ENCODE results near the gene TBX4.

The TBX4 gene

GRCh38 chr17:61442878-61443474 lies 9.2 kb upstream of the TBX4 start:
- no peak overlapping the region for H4K91ac ChIP-seq (ENCODE audit: low read length)
- no peak overlapping the region for H3K14ac ChIP-seq (ENCODE audit: low read length in 2 of 2)
- H3K27me3 ChIP-seq (ENCODE audit: control insufficient read depth in 1 of 2, insufficient read depth in 1 of 2, low read length in 2 of 2) = peaks cover 30 to 47% of the 10 kb centered on the region in 2 experiments
- no peak overlapping the region for H2BK15ac ChIP-seq (ENCODE audit: low read depth, poor library complexity, severe bottlenecking)
- no peak overlapping the region for H2BK120ac ChIP-seq (ENCODE audit: low read depth, low read length)
- H3K4ac ChIP-seq (ENCODE audit: low read depth in 1 of 2, low read length in 2 of 2) = no peak overlapping the region
- H3K9me3 ChIP-seq (ENCODE audit: control insufficient read depth, low read length) = peaks cover 3% of the 10 kb centered on the region
- DNase-seq = no peak
- WGBS = 62% methylated on average over 11 of the region's 11 CpGs
- H2BK5ac ChIP-seq (ENCODE audit: low read depth, low read length, poor library complexity, severe bottlenecking) = no peak overlapping the region
- no peak overlapping the region for H3K4me3 ChIP-seq (ENCODE audit: insufficient read depth in 1 of 2, low read depth in 1 of 2, low read length in 2 of 2)
- no peak overlapping the region for H3K27ac ChIP-seq (ENCODE audit: low read length, poor library complexity, severe bottlenecking)
- H3K36me3 ChIP-seq (ENCODE audit: control insufficient read depth in 1 of 2, insufficient read depth in 2 of 2, low read depth in 1 of 2, low read length in 2 of 2) = no peaks in the 10 kb centered on the region
- no peak overlapping the region for H4K8ac ChIP-seq (ENCODE audit: low read length)
- no peak overlapping the region for H2AFZ ChIP-seq (ENCODE audit: low read depth, low read length)
- no peak overlapping the region for H3K4me2 ChIP-seq (ENCODE audit: low read length, poor library complexity, severe bottlenecking)
- H3K9ac ChIP-seq (ENCODE audit: low read length) = no peak overlapping the region
- H3K18ac ChIP-seq (ENCODE audit: low read depth in 1 of 2, low read length in 2 of 2) = no peak overlapping the region
- H3K79me1 ChIP-seq (replicated peaks; ENCODE audit: low read length, poor library complexity, severe bottlenecking) = no peaks in the 10 kb centered on the region
- H2BK12ac ChIP-seq (ENCODE audit: low read length in 2 of 2) = no peak overlapping the region
- peaks cover 4% of the 10 kb centered on the region for H3K4me1 ChIP-seq (ENCODE audit: control insufficient read depth, insufficient read depth, low read depth, low read length)
- no peak overlapping the region for H2AK5ac ChIP-seq (ENCODE audit: low read length, severe bottlenecking)
- no peak overlapping the region for H3K23ac ChIP-seq (ENCODE audit: low read length in 2 of 2)

- 88% methylated on average over 18 of the region's 18 CpGs for WGBS
- no peak overlapping the region for H3K18ac ChIP-seq (ENCODE audit: low read depth in 1 of 2, low read length in 2 of 2)
- no peak overlapping the region for H2BK120ac ChIP-seq (ENCODE audit: low read depth, low read length)
- no peak overlapping the region for H2BK12ac ChIP-seq (ENCODE audit: low read length in 2 of 2)
- no peak overlapping the region for H2BK15ac ChIP-seq (ENCODE audit: low read depth, poor library complexity, severe bottlenecking)
- H3K4me1 ChIP-seq (ENCODE audit: control insufficient read depth, insufficient read depth, low read depth, low read length) = peaks cover 4% of the 10 kb centered on the region
- H4K8ac ChIP-seq (ENCODE audit: low read length) = no peak overlapping the region
- no peak overlapping the region for H3K23ac ChIP-seq (ENCODE audit: low read length in 2 of 2)
- no peak overlapping the region for H3K9ac ChIP-seq (ENCODE audit: low read length)
- no peak overlapping the region for H3K4ac ChIP-seq (ENCODE audit: low read depth in 1 of 2, low read length in 2 of 2)
- H3K9me3 ChIP-seq (ENCODE audit: control insufficient read depth, low read length) = no peaks in the 10 kb centered on the region
- H2AFZ ChIP-seq (ENCODE audit: low read depth, low read length) = no peak overlapping the region
- no peak overlapping the region for H3K14ac ChIP-seq (ENCODE audit: low read length in 2 of 2)
- peaks cover 32 to 46% of the 10 kb centered on the region in 2 experiments for H3K27me3 ChIP-seq (ENCODE audit: control insufficient read depth in 1 of 2, insufficient read depth in 1 of 2, low read length in 2 of 2)
- no peak for DNase-seq
- no peak overlapping the region for H3K4me2 ChIP-seq (ENCODE audit: low read length, poor library complexity, severe bottlenecking)
- no peak overlapping the region for H2BK5ac ChIP-seq (ENCODE audit: low read depth, low read length, poor library complexity, severe bottlenecking)
- H3K27ac ChIP-seq (ENCODE audit: low read length, poor library complexity, severe bottlenecking) = no peak overlapping the region
- H3K4me3 ChIP-seq (ENCODE audit: insufficient read depth in 1 of 2, low read depth in 1 of 2, low read length in 2 of 2) = no peak overlapping the region
- no peaks in the 10 kb centered on the region for H3K36me3 ChIP-seq (ENCODE audit: control insufficient read depth in 1 of 2, insufficient read depth in 2 of 2, low read depth in 1 of 2, low read length in 2 of 2)
- no peaks in the 10 kb centered on the region for H3K79me1 ChIP-seq (replicated peaks; ENCODE audit: low read length, poor library complexity, severe bottlenecking)
- no peak overlapping the region for H2AK5ac ChIP-seq (ENCODE audit: low read length, severe bottlenecking)
- H4K91ac ChIP-seq (ENCODE audit: low read length) = no peak overlapping the region
These were observed 8.7 kb upstream of the TBX4 start for GRCh38 chr17:61443475-61443882.

DNA sequence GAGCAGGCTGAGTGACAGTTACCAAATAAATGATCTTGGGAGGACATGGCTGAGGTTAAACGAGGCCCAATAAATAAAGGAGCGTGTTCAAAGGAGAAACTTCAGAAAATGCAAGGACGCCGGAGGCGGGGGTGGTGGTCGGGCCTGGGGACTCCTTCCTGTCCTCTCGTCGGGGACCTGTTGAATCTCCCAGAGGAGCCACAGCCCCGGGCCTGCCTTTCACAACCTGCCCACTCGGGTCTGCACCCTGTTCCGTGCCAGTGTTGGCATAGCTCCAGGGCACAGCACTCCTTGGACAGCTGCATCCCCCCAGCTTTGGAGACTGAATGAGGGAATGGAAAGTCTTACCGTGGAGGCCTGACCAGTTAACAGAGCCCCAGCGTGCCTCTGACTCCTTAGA lies 8.1 kb upstream of the TBX4 start:
- H3K4ac ChIP-seq (ENCODE audit: low read depth in 1 of 2, low read length in 2 of 2) = no peak overlapping the region
- H3K27ac ChIP-seq (ENCODE audit: low read length, poor library complexity, severe bottlenecking) = no peak overlapping the region
- H3K23ac ChIP-seq (ENCODE audit: low read length in 2 of 2) = no peak overlapping the region
- H2BK12ac ChIP-seq (ENCODE audit: low read length in 2 of 2) = peak overlapping the region in 1 of 2 experiments; percentile 11
- H3K4me2 ChIP-seq (ENCODE audit: low read length, poor library complexity, severe bottlenecking) = no peak overlapping the region
- no peak overlapping the region for H3K9ac ChIP-seq (ENCODE audit: low read length)
- no peaks in the 10 kb centered on the region for H3K79me1 ChIP-seq (replicated peaks; ENCODE audit: low read length, poor library complexity, severe bottlenecking)
- 89% methylated on average over 13 of the region's 13 CpGs for WGBS
- H3K9me3 ChIP-seq (ENCODE audit: control insufficient read depth, low read length) = no peaks in the 10 kb centered on the region
- no peak overlapping the region for H3K18ac ChIP-seq (ENCODE audit: low read depth in 1 of 2, low read length in 2 of 2)
- no peak for DNase-seq
- H2AK5ac ChIP-seq (ENCODE audit: low read length, severe bottlenecking) = no peak overlapping the region
- peaks cover 33 to 46% of the 10 kb centered on the region in 2 experiments for H3K27me3 ChIP-seq (ENCODE audit: control insufficient read depth in 1 of 2, insufficient read depth in 1 of 2, low read length in 2 of 2)
- H2AFZ ChIP-seq (ENCODE audit: low read depth, low read length) = no peak overlapping the region
- H2BK5ac ChIP-seq (ENCODE audit: low read depth, low read length, poor library complexity, severe bottlenecking) = no peak overlapping the region
- peaks cover 4% of the 10 kb centered on the region for H3K4me1 ChIP-seq (ENCODE audit: control insufficient read depth, insufficient read depth, low read depth, low read length)
- no peaks in the 10 kb centered on the region for H3K36me3 ChIP-seq (ENCODE audit: control insufficient read depth in 1 of 2, insufficient read depth in 2 of 2, low read depth in 1 of 2, low read length in 2 of 2)
- no peak overlapping the region for H2BK120ac ChIP-seq (ENCODE audit: low read depth, low read length)
- no peak overlapping the region for H3K4me3 ChIP-seq (ENCODE audit: insufficient read depth in 1 of 2, low read depth in 1 of 2, low read length in 2 of 2)
- no peak overlapping the region for H4K8ac ChIP-seq (ENCODE audit: low read length)
- no peak overlapping the region for H2BK15ac ChIP-seq (ENCODE audit: low read depth, poor library complexity, severe bottlenecking)
- H4K91ac ChIP-seq (ENCODE audit: low read length) = no peak overlapping the region
- no peak overlapping the region for H3K14ac ChIP-seq (ENCODE audit: low read length in 2 of 2)

DNA sequence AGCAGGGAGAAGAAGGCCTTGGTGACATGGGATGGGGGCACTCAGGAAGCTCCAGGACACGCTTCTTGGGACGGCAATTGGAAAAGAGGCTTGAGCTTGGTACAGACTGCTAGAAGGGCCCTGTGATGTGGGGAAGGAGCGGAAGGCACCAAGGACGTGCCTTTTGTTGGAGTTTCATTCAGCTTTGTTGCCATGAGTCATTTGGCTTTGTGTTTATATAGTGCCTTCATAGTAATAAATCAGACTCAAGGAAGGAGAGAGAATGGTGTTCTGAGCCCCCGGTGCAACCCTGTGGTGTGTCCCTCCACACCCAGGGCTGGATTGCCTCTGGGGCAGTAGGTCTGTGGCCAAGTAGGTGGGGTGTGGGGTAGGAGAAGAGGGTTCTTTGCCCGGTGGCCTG lies 7.4 kb upstream of the TBX4 start:
- Histone ChIP-seq H3K9me3 (ENCODE audit: control insufficient read depth, low read length) (no peaks in the 10 kb centered on the region), H3K23ac (ENCODE audit: low read length in 2 of 2) (no peak overlapping the region), H3K4me2 (ENCODE audit: low read length, poor library complexity, severe bottlenecking) (no peak overlapping the region), H3K4ac (ENCODE audit: low read depth in 1 of 2, low read length in 2 of 2) (no peak overlapping the region), H2BK15ac (ENCODE audit: low read depth, poor library complexity, severe bottlenecking) (peak overlapping the region; percentile 12), H3K4me3 (ENCODE audit: insufficient read depth in 1 of 2, low read depth in 1 of 2, low read length in 2 of 2) (no peak overlapping the region), H4K8ac (ENCODE audit: low read length) (no peak overlapping the region), H3K9ac (ENCODE audit: low read length) (no peak overlapping the region), H2AFZ (ENCODE audit: low read depth, low read length) (no peak overlapping the region), H2BK120ac (ENCODE audit: low read depth, low read length) (no peak overlapping the region), H3K4me1 (ENCODE audit: control insufficient read depth, insufficient read depth, low read depth, low read length) (peaks cover 4% of the 10 kb centered on the region), H3K27ac (ENCODE audit: low read length, poor library complexity, severe bottlenecking) (no peak overlapping the region), H2AK5ac (ENCODE audit: low read length, severe bottlenecking) (no peak overlapping the region), H2BK12ac (ENCODE audit: low read length in 2 of 2) (no peak overlapping the region), H3K27me3 (ENCODE audit: control insufficient read depth in 1 of 2, insufficient read depth in 1 of 2, low read length in 2 of 2) (peaks cover 33 to 44% of the 10 kb centered on the region in 2 experiments), H4K91ac (ENCODE audit: low read length) (no peak overlapping the region), H2BK5ac (ENCODE audit: low read depth, low read length, poor library complexity, severe bottlenecking) (no peak overlapping the region), H3K79me1 (replicated peaks; ENCODE audit: low read length, poor library complexity, severe bottlenecking) (no peaks in the 10 kb centered on the region), H3K36me3 (ENCODE audit: control insufficient read depth in 1 of 2, insufficient read depth in 2 of 2, low read depth in 1 of 2, low read length in 2 of 2) (no peaks in the 10 kb centered on the region), H3K18ac (ENCODE audit: low read depth in 1 of 2, low read length in 2 of 2) (no peak overlapping the region), H3K14ac (ENCODE audit: low read length in 2 of 2) (no peak overlapping the region)
- WGBS = 21% methylated on average over 5 of the region's 6 CpGs
- DNase-seq = peak; percentile 70
